Measurements from ENCODE around the gene ARID5A.

DNA sequence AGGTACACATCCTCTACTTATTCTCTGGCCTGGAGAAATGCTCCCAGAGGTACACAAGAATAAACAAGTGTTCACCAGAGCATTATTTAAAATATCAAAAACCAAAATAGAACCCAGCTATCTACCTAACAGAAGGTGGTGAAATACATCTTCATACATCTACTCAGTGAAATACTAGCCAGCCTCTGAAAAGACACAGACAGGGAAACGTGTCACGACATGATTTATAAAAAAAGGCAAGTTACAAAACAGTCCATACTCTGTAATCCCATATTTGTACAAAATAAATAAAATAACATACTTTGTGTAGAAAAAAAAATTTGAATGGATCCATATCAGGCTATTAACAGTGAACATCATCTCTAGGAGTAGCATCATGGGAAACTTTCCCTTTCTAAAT is 63.4 kb downstream of the ARID5A start:
- TF ChIP-seq EZH2phosphoT487 (IDR thresholded peaks at IDR 0.05; ENCODE audit: insufficient read depth, low read depth) = no peak
- no peak for TF ChIP-seq EZH2 (IDR thresholded peaks at IDR 0.05; ENCODE audit: insufficient read depth, poor library complexity, severe bottlenecking)

Data from GM23248 (cell line).